ENCODE data around the gene METTL21C.

- TF ChIP-seq RAD21 (IDR thresholded peaks at IDR 0.05; ENCODE audit: low read depth) = no peak
- TF ChIP-seq, protein P1, sequence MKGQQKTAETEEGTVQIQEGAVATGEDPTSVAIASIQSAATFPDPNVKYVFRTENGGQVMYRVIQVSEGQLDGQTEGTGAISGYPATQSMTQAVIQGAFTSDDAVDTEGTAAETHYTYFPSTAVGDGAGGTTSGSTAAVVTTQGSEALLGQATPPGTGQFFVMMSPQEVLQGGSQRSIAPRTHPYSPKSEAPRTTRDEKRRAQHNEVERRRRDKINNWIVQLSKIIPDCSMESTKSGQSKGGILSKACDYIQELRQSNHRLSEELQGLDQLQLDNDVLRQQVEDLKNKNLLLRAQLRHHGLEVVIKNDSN (IDR thresholded peaks at IDR 0.05) = no peak
- TF ChIP-seq, protein P2, sequence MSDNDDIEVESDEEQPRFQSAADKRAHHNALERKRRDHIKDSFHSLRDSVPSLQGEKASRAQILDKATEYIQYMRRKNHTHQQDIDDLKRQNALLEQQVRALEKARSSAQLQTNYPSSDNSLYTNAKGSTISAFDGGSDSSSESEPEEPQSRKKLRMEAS (IDR thresholded peaks at IDR 0.05) = no peak
Measured at GRCh38 chr13:102726430-102726829, 31.6 kb upstream of the METTL21C start.
